Upper lobe of left lung (tissue), 6 donors: ENCODE data around the gene MMP24. TPM values are rescaled to one million over a fixed set of nuclear protein-coding genes. Genes with fewer than 3 reads are reported as not detected.

Experiments used
- ATAC-seq, 2 donors: fragments of 200-7000 bp; cut with Tn5 transposase; one replicate each; pipeline ENCODE4 v1.9.1; 2022; ENCODE audit warnings: mild to moderate bottlenecking in 2 of 2, moderate library complexity in 2 of 2; ENCODE audit not compliant: low FRiP score in 2 of 2
- DNase-seq, 2 donors: peaks; one replicate each; pipeline ENCODE4 v3.0.0-alpha.2; 2019 to 2020
- H3K27ac ChIP-seq, 4 donors: fragments of 200-600 bp; sonication (generic); one replicate each; pipeline ENCODE4 v1.5.1; 2016 to 2019
- H3K27me3 ChIP-seq, 4 donors: fragments of 200-600 bp; sonication (generic); one replicate each; pipeline ENCODE4 v1.5.1; 2017 to 2019
- H3K36me3 ChIP-seq, 4 donors: fragments of 200-600 bp; sonication (generic); one replicate each; pipeline ENCODE4 v1.5.1; 2016 to 2019
- H3K4me1 ChIP-seq, 4 donors: fragments of 200-600 bp; sonication (generic); one replicate each; pipeline ENCODE4 v1.5.1; 2018 to 2019
- H3K4me3 ChIP-seq, 4 donors: fragments of 200-600 bp; sonication (generic); one replicate each; pipeline ENCODE4 v1.5.1; 2017 to 2019; ENCODE audit warnings: mild to moderate bottlenecking in 2 of 4, moderate library complexity in 1 of 4
- H3K9me3 ChIP-seq, 4 donors: fragments of 200-600 bp; sonication (generic); one replicate each; pipeline ENCODE4 v1.5.1; 2018 to 2019
- EP300 ChIP-seq, 4 donors: sonication (generic); formaldehyde crosslinking; IDR thresholded peaks; one replicate each; pipeline ENCODE4 v1.5.1; 2017; ENCODE audit warnings: antibody characterized with exemption in 4 of 4, control low read depth in 2 of 4
- POLR2A ChIP-seq, 4 donors: fragments of 450-650 bp; IDR thresholded peaks; one replicate each; pipeline ENCODE4 v1.5.1; 2016 to 2017; ENCODE audit warnings: antibody characterized with exemption in 4 of 4, mild to moderate bottlenecking in 2 of 4
- POLR2AphosphoS5 ChIP-seq, 2 donors: sonication (generic); formaldehyde crosslinking; IDR thresholded peaks; one replicate each; pipeline ENCODE4 v1.5.1; 2017; ENCODE audit warnings: antibody characterized with exemption in 2 of 2
- WGBS, 2 donors: methylation state at CpG; one replicate each; pipeline ENCODE4 v1.1.5; 2017 to 2018; 5-methylcytosine and 5-hydroxymethylcytosine counted together
- total RNA-seq, 6 donors: library from RNA; depleted of rRNA in 4 of 6; stranded (reverse); fragments of >200 nt in 4 of 6; gene quantifications; one replicate each; pipeline versions ENCODE4 v1.1.0 to v1.2.1, GENCODE V29; 2016 to 2021
- TF ChIP-seq, protein P1 (sequence below), 6 experiments: fragments of 450-650 bp in 4 of 6; fragments of 200-600 bp in 2 of 6; sonication (generic) in 2 of 6; IDR thresholded peaks; one replicate each; pipeline ENCODE4 v1.5.1; 2016 to 2019; ENCODE audit warnings: antibody characterized with exemption in 6 of 6
- donor health status: DM: no; HTN: no; CAD: no; lungs with moderate emphysema.
- donor health status: DM: no; HTN: yes; CAD: no; lungs with severe emphysema.

Gene MMP24
- total RNA-seq, 6 donors from 2014 or later, result 7.3 to 25.4 (median 15.6) TPM

DNA sequence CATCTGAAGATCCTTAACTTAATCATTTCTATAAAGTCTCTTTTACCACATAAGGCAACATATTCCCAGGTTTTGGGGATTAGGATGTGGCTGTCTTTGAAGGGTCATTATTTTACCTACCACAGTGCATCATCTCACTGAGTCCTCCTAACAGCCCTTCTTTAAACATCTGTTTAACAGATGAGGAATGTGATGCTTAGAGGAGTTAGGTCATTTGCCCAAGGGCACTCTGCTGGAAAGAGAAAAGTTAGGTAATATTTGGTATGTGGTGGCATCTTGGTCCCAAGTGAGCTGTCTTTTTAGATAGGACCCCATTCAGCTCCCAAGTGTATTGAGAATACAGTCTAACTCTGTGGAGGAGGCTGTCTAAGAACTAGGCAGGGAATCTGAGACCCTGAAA is 11.0 kb downstream of the MMP24 start:
- Histone ChIP-seq H3K4me3 (no peak overlapping the region), H3K36me3 (peaks cover 0 to 10% (median 1%) of the 10 kb centered on the region in 4 donors), H3K9me3 (no peaks in the 10 kb centered on the region), H3K4me1 (no peaks in the 10 kb centered on the region), H3K27me3 (no peaks in the 10 kb centered on the region), H3K27ac (no peak overlapping the region)
- no peak for ATAC-seq
- no peak for DNase-seq
- no peak for TF ChIP-seq POLR2AphosphoS5 (IDR thresholded peaks at IDR 0.05)
- TF ChIP-seq, protein P1, sequence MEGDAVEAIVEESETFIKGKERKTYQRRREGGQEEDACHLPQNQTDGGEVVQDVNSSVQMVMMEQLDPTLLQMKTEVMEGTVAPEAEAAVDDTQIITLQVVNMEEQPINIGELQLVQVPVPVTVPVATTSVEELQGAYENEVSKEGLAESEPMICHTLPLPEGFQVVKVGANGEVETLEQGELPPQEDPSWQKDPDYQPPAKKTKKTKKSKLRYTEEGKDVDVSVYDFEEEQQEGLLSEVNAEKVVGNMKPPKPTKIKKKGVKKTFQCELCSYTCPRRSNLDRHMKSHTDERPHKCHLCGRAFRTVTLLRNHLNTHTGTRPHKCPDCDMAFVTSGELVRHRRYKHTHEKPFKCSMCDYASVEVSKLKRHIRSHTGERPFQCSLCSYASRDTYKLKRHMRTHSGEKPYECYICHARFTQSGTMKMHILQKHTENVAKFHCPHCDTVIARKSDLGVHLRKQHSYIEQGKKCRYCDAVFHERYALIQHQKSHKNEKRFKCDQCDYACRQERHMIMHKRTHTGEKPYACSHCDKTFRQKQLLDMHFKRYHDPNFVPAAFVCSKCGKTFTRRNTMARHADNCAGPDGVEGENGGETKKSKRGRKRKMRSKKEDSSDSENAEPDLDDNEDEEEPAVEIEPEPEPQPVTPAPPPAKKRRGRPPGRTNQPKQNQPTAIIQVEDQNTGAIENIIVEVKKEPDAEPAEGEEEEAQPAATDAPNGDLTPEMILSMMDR (IDR thresholded peaks at IDR 0.05), result no peak
- TF ChIP-seq POLR2A (IDR thresholded peaks at IDR 0.05), result no peak
- TF ChIP-seq EP300 (IDR thresholded peaks at IDR 0.05), result no peak

DNA sequence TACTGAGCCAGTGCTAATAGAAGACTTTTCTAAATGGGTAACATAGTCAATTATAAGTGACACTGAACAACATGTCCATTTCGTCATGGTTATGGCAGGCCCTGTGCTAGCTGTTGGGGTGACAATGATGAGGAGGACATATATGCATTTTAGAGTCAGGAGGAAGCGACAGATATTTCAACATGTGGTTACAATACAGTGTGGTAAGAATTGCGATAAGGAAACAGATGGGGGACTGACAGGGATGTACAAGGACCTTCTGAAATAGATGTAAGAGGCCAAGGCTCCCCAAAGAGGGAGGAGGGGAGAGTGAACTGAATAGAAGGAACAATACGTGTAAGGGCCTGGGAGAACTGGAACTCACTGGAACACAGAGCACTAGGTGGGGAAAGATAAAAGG is 11.7 kb downstream of the MMP24 start:
- Histone ChIP-seq H3K27ac (no peak overlapping the region), H3K27me3 (no peaks in the 10 kb centered on the region), H3K9me3 (no peaks in the 10 kb centered on the region), H3K4me1 (no peaks in the 10 kb centered on the region), H3K36me3 (peaks cover 0 to 10% (median 1%) of the 10 kb centered on the region in 4 donors), H3K4me3 (no peak overlapping the region)
- DNase-seq, result no peak
- TF ChIP-seq EP300 (IDR thresholded peaks at IDR 0.05) (no peak), POLR2AphosphoS5 (IDR thresholded peaks at IDR 0.05) (no peak), POLR2A (IDR thresholded peaks at IDR 0.05) (no peak)
- TF ChIP-seq, protein P1 (IDR thresholded peaks at IDR 0.05), result no peak
- no peak for ATAC-seq
- WGBS, 2 donors, result 62 to 69% methylated on average over 4 of the region's 4 CpGs

DNA sequence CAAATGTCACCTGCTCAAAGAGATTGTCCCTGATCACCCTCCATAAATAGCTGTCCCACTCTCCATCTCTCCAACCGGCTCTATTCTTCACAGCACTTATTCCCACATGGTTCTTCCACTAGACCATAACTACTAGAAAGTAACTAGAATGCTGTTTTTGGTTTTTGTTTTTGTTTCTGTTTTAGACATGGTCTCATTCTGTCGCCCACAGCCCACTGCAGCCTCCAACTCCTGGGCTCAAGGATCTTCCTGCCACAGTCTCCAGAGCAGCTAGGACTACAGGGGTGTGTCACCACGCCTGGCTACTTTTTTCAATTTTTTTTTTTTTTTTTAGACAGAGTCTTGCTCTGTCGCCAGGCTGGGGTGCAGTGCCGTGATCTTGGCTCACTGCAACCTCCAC is 12.2 kb downstream of the MMP24 start:
- TF ChIP-seq POLR2A (IDR thresholded peaks at IDR 0.05) (no peak), POLR2AphosphoS5 (IDR thresholded peaks at IDR 0.05) (no peak), EP300 (IDR thresholded peaks at IDR 0.05) (no peak)
- TF ChIP-seq, protein P1 (IDR thresholded peaks at IDR 0.05), result no peak
- no peaks in the 10 kb centered on the region for H3K4me1 ChIP-seq
- DNase-seq (no peak), ATAC-seq (no peak)
- WGBS, 2 donors, result 81 to 90% methylated on average over 5 of the region's 5 CpGs
- peaks cover 0 to 10% (median 1%) of the 10 kb centered on the region in 4 donors for H3K36me3 ChIP-seq
- no peaks in the 10 kb centered on the region for H3K9me3 ChIP-seq
- H3K27me3 ChIP-seq, result no peaks in the 10 kb centered on the region
- no peak overlapping the region for H3K27ac ChIP-seq
- no peak overlapping the region for H3K4me3 ChIP-seq

DNA sequence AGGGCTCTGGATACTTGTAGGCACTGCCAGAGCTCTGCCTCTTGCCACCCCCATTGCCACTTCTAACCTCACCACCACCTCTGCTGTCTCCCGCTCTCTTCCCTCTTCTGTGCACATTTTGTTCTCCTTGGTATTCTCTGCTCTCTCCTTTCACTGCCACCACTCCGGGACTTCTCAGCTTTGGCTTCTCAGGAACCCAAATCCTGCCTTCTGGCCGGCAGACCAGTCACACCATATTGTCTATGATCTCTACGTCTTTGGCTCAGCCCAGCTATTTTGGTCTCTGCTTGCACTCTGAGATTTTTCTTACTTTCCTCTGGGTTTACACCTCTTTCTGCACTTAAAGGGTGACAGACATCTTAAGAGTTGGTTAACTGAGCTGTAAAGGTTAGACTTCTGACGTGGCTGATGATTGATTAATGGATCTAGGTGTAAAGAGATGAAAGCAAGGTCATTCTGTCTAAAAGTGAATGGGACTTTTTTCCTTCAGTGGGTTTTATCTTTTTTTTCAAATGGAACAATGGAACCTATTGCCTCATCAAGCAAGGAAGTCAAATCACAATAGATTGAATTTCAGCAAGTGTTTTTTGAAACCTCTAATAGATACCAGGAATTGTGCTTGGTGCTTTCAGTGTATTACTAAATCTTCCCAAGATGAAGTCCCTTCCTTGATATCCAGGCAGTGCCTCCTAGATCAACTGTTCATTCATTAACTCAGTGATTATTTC is 13.8 kb downstream of the MMP24 start:
- DNase-seq (no peak), ATAC-seq (no peak)
- Histone ChIP-seq H3K36me3 (peaks cover 0 to 4% (median 1%) of the 10 kb centered on the region in 4 donors), H3K27me3 (no peaks in the 10 kb centered on the region), H3K4me1 (no peaks in the 10 kb centered on the region), H3K4me3 (no peak overlapping the region), H3K9me3 (no peaks in the 10 kb centered on the region), H3K27ac (no peak overlapping the region)
- WGBS, 2 donors, result 78 to 79% methylated on average over 5 of the region's 5 CpGs
- TF ChIP-seq EP300 (IDR thresholded peaks at IDR 0.05) (no peak), POLR2AphosphoS5 (IDR thresholded peaks at IDR 0.05) (no peak), POLR2A (IDR thresholded peaks at IDR 0.05) (no peak)
- TF ChIP-seq, protein P1 (IDR thresholded peaks at IDR 0.05), result no peak

DNA sequence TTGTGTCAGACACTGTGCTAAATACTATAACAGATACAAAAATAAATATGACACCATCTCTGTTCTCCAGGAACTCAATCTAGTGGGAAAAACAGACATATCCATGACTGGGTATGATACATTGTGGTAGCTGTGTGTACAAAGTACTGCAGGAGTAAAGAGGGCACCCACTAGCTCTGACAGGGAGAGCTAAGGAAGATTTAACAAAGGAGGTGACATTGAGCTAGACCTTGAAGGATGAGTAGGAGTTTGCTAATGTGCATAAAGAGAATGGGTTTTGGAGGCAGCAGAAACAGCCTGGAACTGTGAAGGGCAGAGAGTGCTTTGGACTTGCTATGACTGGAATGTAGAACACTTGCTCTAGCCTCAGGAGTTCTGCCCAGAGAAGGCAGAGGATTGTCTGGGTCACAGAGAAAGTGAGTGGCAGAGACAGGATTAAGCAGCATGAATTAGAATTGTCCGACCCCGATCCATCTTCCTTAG is 14.4 kb downstream of the MMP24 start:
- TF ChIP-seq, protein P1 (IDR thresholded peaks at IDR 0.05), result no peak
- no peak for TF ChIP-seq EP300 (IDR thresholded peaks at IDR 0.05)
- no peak for TF ChIP-seq POLR2A (IDR thresholded peaks at IDR 0.05)
- TF ChIP-seq POLR2AphosphoS5 (IDR thresholded peaks at IDR 0.05), result no peak

More for the DNA sequence above, 14.4 kb downstream of the MMP24 start:
- H3K36me3 ChIP-seq, result peaks cover 0 to 3% (median 1%) of the 10 kb centered on the region in 4 donors
- ATAC-seq, result no peak
- 86 to 93% methylated on average over 2 of the region's 2 CpGs for WGBS, 2 donors
- H3K27me3 ChIP-seq, result no peaks in the 10 kb centered on the region
- H3K27ac ChIP-seq, result no peak overlapping the region
- no peaks in the 10 kb centered on the region for H3K4me1 ChIP-seq
- DNase-seq, result no peak
- H3K9me3 ChIP-seq, result no peaks in the 10 kb centered on the region
- no peak overlapping the region for H3K4me3 ChIP-seq
